Measurements from ENCODE around the gene TMEM141.

The TMEM141 gene

DNA sequence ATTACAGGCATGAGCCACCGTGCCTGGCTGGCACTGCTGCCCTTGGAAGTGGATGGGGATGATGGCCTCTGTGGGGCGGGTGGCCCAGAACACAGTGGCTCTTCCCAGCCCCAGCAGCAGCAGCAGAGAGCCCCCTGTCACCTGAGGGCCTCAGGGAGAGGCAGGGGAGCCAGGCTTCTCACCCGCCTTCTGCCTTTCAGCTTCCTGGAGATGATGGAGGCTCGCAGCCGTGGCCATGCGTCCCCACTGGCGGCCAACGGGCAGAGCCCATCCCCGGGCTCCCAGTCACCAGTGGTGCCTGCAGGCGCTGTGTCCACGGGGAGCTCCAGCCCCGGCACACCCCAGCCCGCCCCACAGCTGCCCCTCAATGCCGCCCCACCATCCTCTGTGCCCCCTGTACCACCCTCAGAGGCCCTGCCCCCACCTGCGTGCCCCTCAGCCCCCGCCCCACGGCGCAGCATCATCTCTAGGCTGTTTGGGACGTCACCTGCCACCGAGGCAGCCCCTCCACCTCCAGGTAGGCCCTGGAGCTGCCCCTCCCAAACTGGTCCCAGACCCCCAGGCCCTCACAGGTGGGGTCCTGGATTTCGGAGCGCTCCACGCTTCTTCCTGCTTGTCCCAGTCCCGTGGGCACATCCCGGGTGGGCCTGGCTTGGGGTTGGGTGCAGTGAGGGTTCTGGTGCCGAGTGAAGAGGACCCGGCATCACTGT lies 46.2 kb downstream of the TMEM141 start:
- no peak for TF ChIP-seq FOXP2 (optimal IDR thresholded peaks at IDR 0.05; ENCODE audit: borderline replicate concordance, extremely low read depth, extremely low read length, insufficient read depth)

DNA sequence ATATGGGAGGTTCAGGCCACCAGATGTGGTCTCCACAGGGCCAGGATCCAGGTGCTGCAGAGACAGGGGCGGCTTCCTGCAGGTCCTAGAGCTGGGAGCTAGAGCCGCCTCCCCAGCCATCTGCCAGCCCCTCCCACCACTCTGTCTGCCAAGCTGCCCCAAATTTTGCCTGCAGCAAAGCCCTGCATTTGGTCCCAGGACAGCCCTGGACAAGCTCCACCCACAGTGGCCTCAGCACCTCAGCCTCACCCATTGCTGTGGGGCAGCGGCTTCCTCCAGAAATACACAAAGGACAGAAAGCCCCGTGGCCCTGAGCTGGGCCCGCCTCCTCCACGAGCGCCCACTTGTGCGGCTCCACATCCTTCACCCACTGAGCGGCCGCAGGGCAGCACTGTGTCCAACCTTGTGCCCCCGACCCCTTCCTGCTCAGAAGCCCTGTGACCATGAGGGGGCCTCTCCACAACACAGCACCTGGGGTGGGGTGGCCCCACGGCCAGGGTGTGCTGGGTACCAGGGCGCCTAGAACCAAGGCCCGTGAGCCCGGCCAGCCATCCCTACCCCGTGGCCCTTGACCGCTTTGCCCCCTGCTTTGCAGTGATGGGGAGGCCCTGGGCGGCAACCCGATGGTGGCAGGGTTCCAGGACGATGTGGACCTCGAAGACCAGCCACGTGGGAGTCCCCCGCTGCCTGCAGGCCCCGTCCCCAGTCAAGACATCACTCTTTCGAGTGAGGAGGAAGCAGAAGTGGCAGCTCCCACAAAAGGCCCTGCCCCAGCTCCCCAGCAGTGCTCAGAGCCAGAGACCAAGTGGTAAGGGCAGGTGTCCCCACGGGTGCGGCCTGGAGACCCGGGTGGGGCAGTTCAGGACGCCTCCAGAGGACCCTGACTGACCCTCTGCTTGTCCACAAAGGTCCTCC lies 47.4 kb downstream of the TMEM141 start:
- TF ChIP-seq SIN3A (IDR thresholded peaks at IDR 0.05; ENCODE audit: borderline replicate concordance, insufficient read depth, low read length) (no peak), FOXP2 (optimal IDR thresholded peaks at IDR 0.05; ENCODE audit: borderline replicate concordance, extremely low read depth, extremely low read length, insufficient read depth) (no peak), TAF1 (IDR thresholded peaks at IDR 0.05; ENCODE audit: borderline replicate concordance, insufficient read depth, low read length) (no peak), POLR2AphosphoS5 (IDR thresholded peaks at IDR 0.05; ENCODE audit: low read depth, low read length) (no peak)
- TF ChIP-seq, protein P1, sequence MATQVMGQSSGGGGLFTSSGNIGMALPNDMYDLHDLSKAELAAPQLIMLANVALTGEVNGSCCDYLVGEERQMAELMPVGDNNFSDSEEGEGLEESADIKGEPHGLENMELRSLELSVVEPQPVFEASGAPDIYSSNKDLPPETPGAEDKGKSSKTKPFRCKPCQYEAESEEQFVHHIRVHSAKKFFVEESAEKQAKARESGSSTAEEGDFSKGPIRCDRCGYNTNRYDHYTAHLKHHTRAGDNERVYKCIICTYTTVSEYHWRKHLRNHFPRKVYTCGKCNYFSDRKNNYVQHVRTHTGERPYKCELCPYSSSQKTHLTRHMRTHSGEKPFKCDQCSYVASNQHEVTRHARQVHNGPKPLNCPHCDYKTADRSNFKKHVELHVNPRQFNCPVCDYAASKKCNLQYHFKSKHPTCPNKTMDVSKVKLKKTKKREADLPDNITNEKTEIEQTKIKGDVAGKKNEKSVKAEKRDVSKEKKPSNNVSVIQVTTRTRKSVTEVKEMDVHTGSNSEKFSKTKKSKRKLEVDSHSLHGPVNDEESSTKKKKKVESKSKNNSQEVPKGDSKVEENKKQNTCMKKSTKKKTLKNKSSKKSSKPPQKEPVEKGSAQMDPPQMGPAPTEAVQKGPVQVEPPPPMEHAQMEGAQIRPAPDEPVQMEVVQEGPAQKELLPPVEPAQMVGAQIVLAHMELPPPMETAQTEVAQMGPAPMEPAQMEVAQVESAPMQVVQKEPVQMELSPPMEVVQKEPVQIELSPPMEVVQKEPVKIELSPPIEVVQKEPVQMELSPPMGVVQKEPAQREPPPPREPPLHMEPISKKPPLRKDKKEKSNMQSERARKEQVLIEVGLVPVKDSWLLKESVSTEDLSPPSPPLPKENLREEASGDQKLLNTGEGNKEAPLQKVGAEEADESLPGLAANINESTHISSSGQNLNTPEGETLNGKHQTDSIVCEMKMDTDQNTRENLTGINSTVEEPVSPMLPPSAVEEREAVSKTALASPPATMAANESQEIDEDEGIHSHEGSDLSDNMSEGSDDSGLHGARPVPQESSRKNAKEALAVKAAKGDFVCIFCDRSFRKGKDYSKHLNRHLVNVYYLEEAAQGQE (IDR thresholded peaks at IDR 0.05; ENCODE audit: insufficient read depth in 1 of 2, low read depth in 2 of 2, low read length in 2 of 2), result no peak

DNA sequence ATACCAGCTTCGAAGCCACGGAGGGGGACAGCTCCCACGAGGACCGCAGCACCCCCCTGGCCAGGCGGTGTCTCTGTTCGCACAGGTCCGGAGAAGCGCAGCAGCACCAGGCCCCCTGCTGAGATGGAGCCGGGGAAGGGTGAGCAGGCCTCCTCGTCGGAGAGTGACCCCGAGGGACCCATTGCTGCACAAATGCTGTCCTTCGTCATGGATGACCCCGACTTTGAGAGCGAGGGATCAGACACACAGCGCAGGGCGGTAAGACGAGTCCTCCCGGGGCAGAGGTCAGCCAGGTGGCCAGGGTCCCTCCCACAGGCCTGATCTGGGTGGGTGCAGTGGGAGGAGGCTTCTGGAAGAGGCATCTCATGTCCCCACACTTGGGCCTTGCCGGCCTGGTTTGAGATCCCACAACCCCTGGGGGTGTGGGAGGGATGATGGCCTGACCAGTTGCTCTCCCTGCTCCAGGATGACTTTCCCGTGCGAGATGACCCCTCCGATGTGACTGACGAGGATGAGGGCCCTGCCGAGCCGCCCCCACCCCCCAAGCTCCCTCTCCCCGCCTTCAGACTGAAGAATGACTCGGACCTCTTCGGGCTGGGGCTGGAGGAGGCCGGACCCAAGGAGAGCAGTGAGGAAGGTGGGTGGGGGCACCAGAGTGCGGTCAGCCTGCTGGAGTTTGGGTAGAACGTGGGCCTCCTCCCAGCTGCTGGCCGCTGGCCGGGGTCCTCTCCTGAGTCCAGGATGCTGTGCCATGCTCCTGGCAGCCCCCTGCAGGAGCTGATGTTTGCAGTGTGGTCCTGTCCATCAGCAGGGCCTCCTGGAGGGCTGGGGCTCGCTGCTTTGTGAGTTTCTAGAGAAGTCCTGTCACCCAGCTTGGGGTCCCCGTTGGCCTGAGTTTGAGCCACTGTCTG lies 48.3 kb downstream of the TMEM141 start:
- no peak for TF ChIP-seq FOXP2 (optimal IDR thresholded peaks at IDR 0.05; ENCODE audit: borderline replicate concordance, extremely low read depth, extremely low read length, insufficient read depth)
- TF ChIP-seq, protein P1 (IDR thresholded peaks at IDR 0.05; ENCODE audit: insufficient read depth in 1 of 2, low read depth in 2 of 2, low read length in 2 of 2), result no peak
- no peak for TF ChIP-seq TAF1 (IDR thresholded peaks at IDR 0.05; ENCODE audit: borderline replicate concordance, insufficient read depth, low read length)
- no peak; the same call in 1 of the 2 replicates for TF ChIP-seq POLR2AphosphoS5 (IDR thresholded peaks at IDR 0.05; ENCODE audit: low read depth, low read length)
- TF ChIP-seq SIN3A (IDR thresholded peaks at IDR 0.05; ENCODE audit: borderline replicate concordance, insufficient read depth, low read length), result no peak

DNA sequence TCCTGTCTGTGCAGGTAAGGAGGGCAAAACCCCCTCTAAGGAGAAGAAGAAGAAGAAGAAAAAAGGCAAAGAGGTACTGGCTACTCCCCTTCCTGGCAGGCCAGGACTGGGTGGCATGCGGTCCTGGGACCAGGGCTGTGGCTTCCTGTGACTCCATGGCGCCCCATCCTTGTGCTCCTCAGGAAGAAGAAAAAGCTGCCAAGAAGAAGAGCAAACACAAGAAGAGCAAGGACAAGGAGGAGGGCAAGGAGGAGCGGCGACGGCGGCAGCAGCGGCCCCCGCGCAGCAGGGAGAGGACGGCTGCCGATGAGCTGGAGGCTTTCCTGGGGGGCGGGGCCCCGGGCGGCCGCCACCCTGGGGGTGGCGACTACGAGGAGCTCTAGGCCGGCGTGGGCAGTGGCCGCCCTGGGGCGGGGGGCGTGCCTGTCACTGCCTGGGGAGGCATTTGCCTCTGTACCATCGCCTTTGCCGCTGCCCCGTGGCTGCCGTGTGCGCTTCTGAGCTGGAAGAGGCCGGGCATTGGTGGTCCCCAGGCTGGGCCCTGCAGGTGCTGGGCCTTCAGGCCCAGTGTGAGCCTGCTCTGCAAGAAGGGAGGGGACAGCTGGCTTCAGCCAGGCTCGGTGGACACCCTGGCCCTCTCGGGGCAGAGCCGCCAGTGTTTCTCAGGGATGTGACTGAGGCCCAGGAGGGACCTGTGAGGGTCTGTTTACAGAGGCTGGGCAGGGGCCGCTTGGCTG lies 49.2 kb downstream of the TMEM141 start:
- TF ChIP-seq, protein P1 (IDR thresholded peaks at IDR 0.05; ENCODE audit: insufficient read depth in 1 of 2, low read depth in 2 of 2, low read length in 2 of 2), result no peak
- TF ChIP-seq FOXP2 (optimal IDR thresholded peaks at IDR 0.05; ENCODE audit: borderline replicate concordance, extremely low read depth, extremely low read length, insufficient read depth) (no peak), POLR2AphosphoS5 (IDR thresholded peaks at IDR 0.05; ENCODE audit: low read depth, low read length) (no peak), TAF1 (IDR thresholded peaks at IDR 0.05; ENCODE audit: borderline replicate concordance, insufficient read depth, low read length) (no peak), SIN3A (IDR thresholded peaks at IDR 0.05; ENCODE audit: borderline replicate concordance, insufficient read depth, low read length) (no peak)

All from PFSK-1 (cell line).